Naive thymus-derived CD8-positive, alpha-beta T cell (primary cell): ENCODE data around the gene PGM1. TPM values are rescaled to one million over a fixed set of nuclear protein-coding genes. Genes with fewer than 3 reads are reported as not detected.
"Not testable (repeated sequence)": the region's sequence is repeated elsewhere in the genome, so short reads cannot be mapped to it uniquely, and the experiment has no call there.

ENCODE experiments used
- ATAC-seq, 2 donors: fragments of 150-1000 bp; cut with Tn5 transposase in 1 of 2; sonication (Bioruptor Pico), chemical (Tn5 transposase) in 1 of 2; 1 replicate in 1 of 2; 2 replicates in 1 of 2; pipeline ENCODE4 v1.10.0; 2021; ENCODE audit warnings: mild to moderate bottlenecking in 2 of 2, moderate library complexity in 2 of 2
- POLR2A ChIA-PET: fragments of 350-600 bp; sonication (Branson Sonifier 250); formaldehyde crosslinking; loops from one replicate; lab custom pipeline; 2021; ENCODE audit warnings: antibody characterized with exemption; lab: Charles Lee
- DNase-seq, 10 donors: peaks; one replicate each; pipeline versions ENCODE4 v3.0.0 to v3.0.0-alpha.2; 2020 to 2022
- H3K27ac Mint-ChIP-seq, 10 donors: one replicate each; pipeline ENCODE4 v1.8.0; 2020 to 2022; ENCODE audit warnings: mild to moderate bottlenecking in 10 of 10, mixed read lengths in 10 of 10, moderate library complexity in 4 of 10, inconsistent platforms in 1 of 10
- H3K27me3 Mint-ChIP-seq, 5 donors: one replicate each; pipeline ENCODE4 v1.8.0; 2021 to 2022; ENCODE audit warnings: mixed read lengths in 5 of 5
- H3K36me3 Mint-ChIP-seq, 3 donors: one replicate each; pipeline ENCODE4 v1.8.0; 2020 to 2022; ENCODE audit warnings: mixed read lengths in 3 of 3, mild to moderate bottlenecking in 2 of 3, inconsistent platforms in 1 of 3
- H3K4me1 Mint-ChIP-seq, 4 donors: one replicate each; pipeline ENCODE4 v1.8.0; 2021 to 2022; ENCODE audit warnings: mixed read lengths in 4 of 4
- H3K4me3 Mint-ChIP-seq, 10 donors: one replicate each; pipeline ENCODE4 v1.8.0; 2020 to 2022; ENCODE audit warnings: mild to moderate bottlenecking in 10 of 10, mixed read lengths in 10 of 10, moderate library complexity in 6 of 10, inconsistent platforms in 1 of 10
- H3K9me3 Mint-ChIP-seq, 9 donors: one replicate each; pipeline ENCODE4 v1.8.0; 2020 to 2022; ENCODE audit warnings: mixed read lengths in 9 of 9, mild to moderate bottlenecking in 3 of 9, inconsistent platforms in 1 of 9, moderate library complexity in 1 of 9
- polyA plus RNA-seq, 3 donors: library from polyadenylated mRNA; unstranded; fragments of 300-500 nt; fragmentation: Illumina TruSeq; gene quantifications; one replicate each; pipeline ENCODE4 v1.2.3, GENCODE V29; 2021
- total RNA-seq, 8 experiments: library from RNA in 2 of 8; stranded (reverse) in 2 of 8; gene quantifications; one replicate each; pipeline ENCODE4 v1.2.3 and lab custom pipeline; 2021 to 2026

PGM1 gene
- total RNA-seq (10 to 100 TPM; 15.7 to 18.0 TPM), polyA plus RNA-seq (10 to 100 TPM; 30.4 to 35.9 (median 30.5) TPM), total RNA-seq (lab: John Stamatoyannopoulos, UW) (15.4 to 39.9 (median 29.4) reads per million in 6 experiments)

DNA sequence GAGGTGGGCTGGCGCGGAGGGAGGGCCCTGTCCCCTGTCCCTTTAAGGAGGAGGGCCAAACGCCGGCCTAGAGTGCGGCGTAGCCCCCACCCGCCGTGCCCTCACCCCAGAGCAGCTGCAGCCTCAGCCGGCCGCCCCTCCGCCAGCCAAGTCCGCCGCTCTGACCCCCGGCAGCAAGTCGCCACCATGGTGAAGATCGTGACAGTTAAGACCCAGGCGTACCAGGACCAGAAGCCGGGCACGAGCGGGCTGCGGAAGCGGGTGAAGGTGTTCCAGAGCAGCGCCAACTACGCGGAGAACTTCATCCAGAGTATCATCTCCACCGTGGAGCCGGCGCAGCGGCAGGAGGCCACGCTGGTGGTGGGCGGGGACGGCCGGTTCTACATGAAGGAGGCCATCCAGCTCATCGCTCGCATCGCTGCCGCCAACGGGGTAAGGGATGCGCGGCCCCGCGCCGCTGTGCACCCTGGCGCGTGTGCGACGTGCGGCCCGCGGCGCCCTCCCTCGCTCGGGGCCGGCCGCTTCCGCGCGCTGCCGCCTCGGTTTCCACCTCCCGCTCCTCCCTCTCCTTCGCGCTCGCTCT, at the start of gene PGM1:
Gene PGM1 (plus strand): TSS at position 109 of the 583 bp plus-strand sequence. CDS start 78 bp downstream, at position 187.
- Mint-ChIP-seq H3K4me1 (peaks cover 13 to 34% (median 29%) of the 10 kb centered on the region in 4 donors), H3K27me3 (no peaks in the 10 kb centered on the region), H3K27ac (peak within 1 kb of the TSS; percentile 90 to 99 (median 98)), H3K9me3 (no peaks in the 10 kb centered on the region), H3K36me3 (peaks cover 0 to 3% (median 0%) of the 10 kb centered on the region in 3 donors), H3K4me3 (peak within 1 kb of the TSS; percentile 94 to 99 (median 98))
- peak in 9 of 10 donors; percentile 65 to 86 (median 73) for DNase-seq
- POLR2A ChIA-PET: interaction anchor here (0.6 to 1.8 kb wide), 7 partner anchors 8 to 1827 kb away, joined by 3 to 7 read pairs (median 3); partner anchors contain the start of genes LEPR and LEPROT
- ATAC-seq: peak; percentile 82 to 84

- Mint-ChIP-seq H3K4me1 (no peaks in the 10 kb centered on the region), H3K4me3 (no peak overlapping the region), H3K27me3 (no peaks in the 10 kb centered on the region), H3K36me3 (peaks cover 6 to 46% (median 14%) of the 10 kb centered on the region in 3 donors), H3K9me3 (no peaks in the 10 kb centered on the region), H3K27ac (no peak overlapping the region)
- ATAC-seq: no peak
- POLR2A ChIA-PET: interaction anchor here (0.7 kb wide), 1 partner anchor 1608 kb away, joined by 3 read pairs; no protein-coding TSS in a partner anchor
- DNase-seq: no peak
These were observed 47.4 kb upstream of the PGM1 start for GRCh38 chr1:63545780-63546179.

DNA sequence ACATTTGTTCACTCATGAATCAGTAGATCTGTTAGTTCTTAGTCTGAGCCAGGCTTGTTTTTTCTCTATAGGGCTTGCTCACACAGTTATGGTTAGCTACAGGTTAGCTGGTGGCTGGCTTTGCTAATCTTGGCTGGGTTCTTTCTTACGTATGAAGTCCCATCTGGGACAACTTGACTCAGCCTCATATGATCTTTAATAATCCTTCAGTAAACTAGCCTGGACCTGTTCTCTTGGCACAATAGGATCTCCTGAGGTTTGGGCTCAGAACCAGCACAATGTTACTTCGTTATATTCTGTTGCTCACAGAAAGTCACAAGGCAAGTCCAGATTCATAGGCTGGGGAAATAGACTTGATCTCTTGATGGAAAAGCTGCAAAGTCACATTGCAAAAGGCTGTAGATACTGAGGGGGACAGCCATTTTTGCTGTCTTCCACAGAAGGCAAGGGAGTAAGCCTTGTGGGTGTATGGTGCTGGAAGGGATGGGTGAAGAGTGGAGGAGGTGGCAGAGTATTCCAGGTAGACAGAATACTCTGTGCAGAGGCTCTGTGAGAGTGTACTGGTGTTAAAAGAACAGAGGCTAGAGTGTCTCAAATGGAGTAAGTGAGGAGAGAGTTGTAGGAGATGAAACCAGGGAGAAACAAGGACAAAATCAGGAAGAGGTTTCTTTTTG, 45.5 kb upstream of the PGM1 start:
- no peaks in the 10 kb centered on the region for H3K4me1 Mint-ChIP-seq
- no peaks in the 10 kb centered on the region for H3K27me3 Mint-ChIP-seq
- DNase-seq: no peak
- H3K27ac Mint-ChIP-seq: peak overlapping the region in 1 of 10 donors; percentile 2
- H3K9me3 Mint-ChIP-seq: no peaks in the 10 kb centered on the region
- peaks cover 6 to 48% (median 14%) of the 10 kb centered on the region in 3 donors for H3K36me3 Mint-ChIP-seq
- H3K4me3 Mint-ChIP-seq: no peak overlapping the region
- ATAC-seq: no peak
- POLR2A ChIA-PET: no interaction called here

DNA sequence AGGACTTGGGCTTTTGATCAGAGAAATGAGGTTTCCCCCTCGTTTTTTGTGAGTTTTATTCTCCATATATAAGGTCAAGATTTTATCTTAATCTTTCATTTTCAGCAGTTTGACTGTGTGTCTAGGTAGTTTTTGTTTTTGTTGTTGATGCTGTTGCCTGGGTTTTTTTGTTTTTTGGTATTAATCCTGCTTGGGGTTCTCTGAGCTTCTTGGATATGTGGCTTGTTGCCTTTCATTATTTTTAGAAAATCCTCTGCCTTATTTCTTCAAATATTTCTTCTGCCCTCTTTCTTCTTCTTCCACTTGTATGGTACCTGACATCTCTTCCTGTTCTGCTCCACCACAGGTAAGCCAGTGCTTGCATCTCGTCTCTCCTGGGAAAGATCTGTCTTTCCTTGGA, 44.9 kb upstream of the PGM1 start:
- Mint-ChIP-seq H3K4me1 (no peaks in the 10 kb centered on the region), H3K27ac (no peak overlapping the region), H3K9me3 (no peaks in the 10 kb centered on the region), H3K36me3 (peaks cover 6 to 47% (median 16%) of the 10 kb centered on the region in 3 donors), H3K4me3 (no peak overlapping the region), H3K27me3 (no peaks in the 10 kb centered on the region)
- no peak for ATAC-seq
- DNase-seq: no peak
- POLR2A ChIA-PET: no interaction called here

DNA sequence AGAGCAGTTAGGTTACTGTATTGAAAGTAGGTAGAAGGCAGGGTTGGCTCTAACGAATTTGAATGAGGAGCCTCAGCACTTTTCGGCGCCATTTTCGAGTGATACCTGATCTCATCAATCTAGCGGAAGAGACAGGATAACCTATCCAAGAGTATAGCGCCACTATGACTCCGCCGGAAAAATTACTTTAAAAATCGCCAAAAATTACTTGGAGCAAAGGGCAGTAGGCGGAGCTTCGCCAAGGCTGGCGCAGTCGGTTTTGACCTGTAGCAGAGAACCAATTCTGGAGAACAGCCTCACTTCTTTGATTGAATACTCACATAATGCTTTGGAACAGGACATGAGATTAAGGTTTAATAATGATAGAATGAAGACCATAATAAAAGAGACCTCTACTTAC, 44.3 kb upstream of the PGM1 start:
- POLR2A ChIA-PET: no interaction called here
- DNase-seq (no peak), ATAC-seq (no peak)
- H3K4me3 Mint-ChIP-seq: no peak overlapping the region
- H3K9me3 Mint-ChIP-seq: no peaks in the 10 kb centered on the region
- peaks cover 6 to 52% (median 20%) of the 10 kb centered on the region in 3 donors for H3K36me3 Mint-ChIP-seq
- no peaks in the 10 kb centered on the region for H3K4me1 Mint-ChIP-seq
- no peak overlapping the region for H3K27ac Mint-ChIP-seq
- H3K27me3 Mint-ChIP-seq: no peaks in the 10 kb centered on the region

- DNase-seq (no peak), ATAC-seq (no peak)
- Mint-ChIP-seq H3K27ac (no peak overlapping the region), H3K27me3 (no peaks in the 10 kb centered on the region), H3K4me3 (no peak overlapping the region), H3K4me1 (peaks cover 0 to 4% (median 0%) of the 10 kb centered on the region in 4 donors), H3K36me3 (peaks cover 0 to 31% (median 18%) of the 10 kb centered on the region in 3 donors), H3K9me3 (no peaks in the 10 kb centered on the region)
- POLR2A ChIA-PET: no interaction called here
These were observed 37.7 kb upstream of the PGM1 start for GRCh38 chr1:63555480-63555879.

DNA sequence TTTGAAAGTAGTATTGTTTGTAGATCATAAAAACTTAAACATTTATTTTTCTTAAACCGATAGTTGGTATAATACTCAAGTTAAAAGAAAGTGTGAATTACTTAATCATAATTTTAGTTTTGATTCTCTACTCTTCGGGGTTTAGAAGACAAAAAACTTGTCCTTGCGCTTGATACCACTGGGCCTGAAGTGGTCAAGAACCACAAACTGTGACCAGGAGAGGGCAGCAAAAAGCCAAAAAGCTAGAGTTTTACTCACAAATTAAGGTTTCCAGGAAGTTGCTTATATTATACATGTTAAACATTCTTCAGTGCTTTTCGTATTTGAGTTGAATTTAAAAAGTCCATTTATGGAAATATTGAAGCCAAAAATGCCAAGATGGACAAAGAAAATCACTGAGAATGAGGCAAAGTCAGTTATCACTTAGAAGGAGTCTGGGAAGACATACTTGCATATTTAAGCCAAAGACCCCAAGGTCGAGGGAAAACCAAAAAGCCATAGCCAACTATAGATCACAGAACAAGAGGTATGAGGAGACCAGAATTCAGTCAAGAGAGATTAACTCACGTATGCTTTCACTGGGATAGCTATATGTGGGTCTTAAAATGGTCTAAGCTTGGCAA, 35.7 kb upstream of the PGM1 start:
- DNase-seq: peak in 3 of 10 donors; percentile 1 to 6 (median 4)
- H3K4me1 Mint-ChIP-seq: peaks cover 0 to 4% (median 0%) of the 10 kb centered on the region in 4 donors

GRCh38 chr1:63559357-63559756, 33.9 kb upstream of the PGM1 start:
- Mint-ChIP-seq H3K27ac (no peak overlapping the region), H3K4me1 (peaks cover 0 to 4% (median 0%) of the 10 kb centered on the region in 4 donors), H3K27me3 (no peaks in the 10 kb centered on the region), H3K4me3 (no peak overlapping the region), H3K36me3 (peaks cover 0 to 31% (median 11%) of the 10 kb centered on the region in 3 donors), H3K9me3 (no peaks in the 10 kb centered on the region)
- no peak for ATAC-seq
- DNase-seq: no peak
- POLR2A ChIA-PET: no interaction called here

More for the DNA sequence above, 35.7 kb upstream of the PGM1 start:
- no peak for ATAC-seq
- Mint-ChIP-seq H3K27ac (peak overlapping the region in 1 of 10 donors; percentile 9), H3K9me3 (no peaks in the 10 kb centered on the region), H3K4me3 (no peak overlapping the region), H3K27me3 (no peaks in the 10 kb centered on the region), H3K36me3 (peaks cover 0 to 33% (median 18%) of the 10 kb centered on the region in 3 donors)
- POLR2A ChIA-PET: no interaction called here

DNA sequence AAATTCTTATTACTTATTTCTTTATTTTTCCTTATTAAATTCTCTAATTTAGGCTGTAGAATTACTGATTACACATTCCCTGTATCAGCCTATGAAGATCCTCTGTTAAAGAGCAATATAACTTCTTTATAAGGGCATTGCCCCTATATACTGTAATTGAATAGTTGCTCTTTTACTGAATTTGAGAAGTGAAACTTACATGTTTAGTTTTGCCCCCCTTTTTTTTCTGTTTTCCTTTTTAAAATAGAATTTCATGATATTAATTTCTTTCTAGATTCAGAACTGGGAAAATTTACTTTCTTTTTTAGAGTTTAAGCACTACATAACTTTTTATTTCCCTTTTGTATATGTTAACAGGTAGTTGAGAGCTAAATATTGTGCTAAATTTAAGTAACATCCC, 29.5 kb upstream of the PGM1 start:
- ATAC-seq: no peak
- H3K4me3 Mint-ChIP-seq: no peak overlapping the region
- no peak for DNase-seq
- no peak overlapping the region for H3K27ac Mint-ChIP-seq
- no peaks in the 10 kb centered on the region for H3K9me3 Mint-ChIP-seq
- peaks cover 0 to 31% (median 20%) of the 10 kb centered on the region in 3 donors for H3K36me3 Mint-ChIP-seq
- no peaks in the 10 kb centered on the region for H3K4me1 Mint-ChIP-seq
- no peaks in the 10 kb centered on the region for H3K27me3 Mint-ChIP-seq
- POLR2A ChIA-PET: no interaction called here

DNA sequence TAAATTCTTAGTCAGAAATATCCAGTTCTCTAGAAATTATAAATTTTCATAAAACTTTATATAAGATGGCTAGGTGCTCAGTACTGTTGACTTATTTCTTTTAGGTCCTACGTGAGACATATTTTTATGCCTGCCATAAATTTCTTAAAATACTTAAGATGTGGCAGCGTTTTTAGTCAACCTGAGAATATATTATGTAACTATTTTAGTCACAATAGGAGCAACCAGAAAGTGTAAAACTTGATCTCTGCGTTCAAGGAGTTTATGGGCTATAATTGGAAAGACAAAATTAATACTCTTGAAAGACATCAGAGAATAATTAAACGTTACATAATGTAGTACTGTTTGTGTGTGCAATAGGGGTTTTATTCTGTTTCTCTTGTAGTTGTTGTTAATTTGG, 24.1 kb upstream of the PGM1 start:
- POLR2A ChIA-PET: no interaction called here
- Mint-ChIP-seq H3K36me3 (peaks cover 0 to 14% (median 11%) of the 10 kb centered on the region in 3 donors), H3K27ac (no peak overlapping the region), H3K9me3 (no peaks in the 10 kb centered on the region), H3K4me1 (no peaks in the 10 kb centered on the region), H3K4me3 (no peak overlapping the region), H3K27me3 (no peaks in the 10 kb centered on the region)
- ATAC-seq (no peak), DNase-seq (no peak)

- no peak for ATAC-seq
These were observed 23.4 kb upstream of the PGM1 start for GRCh38 chr1:63569640-63570316.

DNA sequence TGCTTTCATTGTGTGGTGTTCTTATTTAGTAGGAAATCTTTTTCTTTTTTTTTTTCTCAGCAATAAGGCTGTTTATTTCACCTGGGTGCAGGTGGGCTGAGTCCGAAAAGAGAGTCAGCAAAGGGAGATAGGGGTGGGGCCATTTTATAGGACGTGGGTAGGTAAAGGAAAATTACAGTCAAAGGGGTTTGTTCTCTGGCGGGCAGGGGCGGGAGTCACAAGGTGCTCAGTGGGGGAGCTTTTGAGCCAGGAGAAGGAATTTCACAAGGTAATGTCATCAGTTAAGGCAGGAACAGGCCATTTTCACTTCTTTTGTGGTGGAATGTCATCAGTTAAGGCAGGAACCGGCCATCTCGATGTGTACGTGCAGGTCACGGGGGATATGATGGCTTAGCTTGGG, 20.5 kb upstream of the PGM1 start:
- POLR2A ChIA-PET, H3K9me3 Mint-ChIP-seq, H3K4me1 Mint-ChIP-seq, H3K4me3 Mint-ChIP-seq, ATAC-seq, H3K36me3 Mint-ChIP-seq, H3K27me3 Mint-ChIP-seq, DNase-seq: not testable (repeated sequence)
- H3K27ac Mint-ChIP-seq: peak overlapping the region in 1 of 10 donors; percentile 35

More at GRCh38 chr1:63569640-63570316, 23.4 kb upstream of the PGM1 start:
- H3K36me3 Mint-ChIP-seq: peaks cover 0 to 9% (median 5%) of the 10 kb centered on the region in 3 donors
- no peaks in the 10 kb centered on the region for H3K4me1 Mint-ChIP-seq
- no peaks in the 10 kb centered on the region for H3K9me3 Mint-ChIP-seq
- H3K27me3 Mint-ChIP-seq: no peaks in the 10 kb centered on the region
- no peak overlapping the region for H3K27ac Mint-ChIP-seq
- H3K4me3 Mint-ChIP-seq: no peak overlapping the region
- DNase-seq: no peak
- POLR2A ChIA-PET: no interaction called here
